Gastrocnemius medialis (tissue), 4 donors: ENCODE data around the gene ISG20L2. TPM values are rescaled to one million over a fixed set of nuclear protein-coding genes. Genes with fewer than 3 reads are reported as not detected.

Experiments
- ATAC-seq, 2 donors: fragments of 150-250 bp; one replicate each; pipeline ENCODE4 v1.9.1; 2016
- DNase-seq, 2 donors: peaks; one replicate each; pipeline ENCODE4 v3.0.0-alpha.2; 2019
- H3K27ac ChIP-seq, 4 donors: fragments of 200-600 bp; sonication (generic); 1 replicate in 1 of 4; 2 replicates in 3 of 4; pipeline ENCODE4 v1.5.1; 2016 to 2018; ENCODE audit warnings: mild to moderate bottlenecking in 2 of 4, moderate library complexity in 1 of 4
- H3K27me3 ChIP-seq, 3 donors: fragments of 200-600 bp; sonication (generic) in 2 of 3; 1 replicate in 1 of 3; 2 replicates in 2 of 3; pipeline versions ENCODE4 v1.5.1 to v1.6.0; 2016 to 2019; ENCODE audit warnings: mild to moderate bottlenecking in 1 of 3, moderate library complexity in 1 of 3
- H3K36me3 ChIP-seq, 2 donors: fragments of 200-600 bp; sonication (generic) in 1 of 2; one replicate each; pipeline ENCODE4 v1.5.1; 2017 to 2018
- H3K4me1 ChIP-seq, 2 donors: fragments of 200-600 bp; sonication (generic) in 1 of 2; one replicate each; pipeline ENCODE4 v1.5.1; 2016 to 2017; ENCODE audit warnings: mild to moderate bottlenecking in 2 of 2
- H3K4me3 ChIP-seq, 4 donors: fragments of 200-600 bp; sonication (generic) in 3 of 4; 1 replicate in 1 of 4; 2 replicates in 3 of 4; pipeline ENCODE4 v1.5.1; 2016 to 2019; ENCODE audit warnings: mild to moderate bottlenecking in 2 of 4
- H3K9me3 ChIP-seq, 3 donors: fragments of 200-600 bp; sonication (generic) in 2 of 3; 1 replicate in 1 of 3; 2 replicates in 2 of 3; pipeline ENCODE4 v1.5.1; 2016 to 2019
- CTCF ChIP-seq, 5 experiments: fragments of 450-650 bp in 3 of 5; fragments of 200-600 bp in 2 of 5; sonication (generic) in 2 of 5; IDR thresholded peaks in 4 of 5; conservative IDR thresholded peaks in 1 of 5; 1 replicate in 4 of 5; 2 replicates in 1 of 5; pipeline ENCODE4 v1.5.1; 2016 to 2019; ENCODE audit warnings: antibody characterized with exemption in 5 of 5, mild to moderate bottlenecking in 3 of 5, moderate library complexity in 3 of 5
- POLR2A ChIP-seq, 2 donors: fragments of 450-650 bp; IDR thresholded peaks; one replicate each; pipeline ENCODE4 v1.6.1; 2017; ENCODE audit warnings: antibody characterized with exemption in 2 of 2, mild to moderate bottlenecking in 2 of 2, moderate library complexity in 2 of 2
- in situ Hi-C, 4 donors: fragments of 200-750 bp; cut with MboI; loops; one replicate each; pipeline versions ENCODE4 v1.15.0 to v1.8.0; 2017; ENCODE audit warnings: low sequenced_read_pairs in 4 of 4
- intact Hi-C: fragments of 100-400 bp; cut with DNase I; formaldehyde crosslinking; loops from one replicate; pipeline ENCODE4 v1.15.1; 2023; ENCODE audit warnings: low total_unique reads
- total RNA-seq, 4 donors: library from RNA; depleted of rRNA; stranded (reverse); fragments of >200 nt; gene quantifications; one replicate each; pipeline versions ENCODE4 v1.1.0 to v1.2.3, GENCODE V29; 2016

ISG20L2 gene
- total RNA-seq, 4 donors from 2014 or later, result 9.5 to 16.4 (median 15.1) TPM

GRCh38 chr1:156733989-156734584, 5.5 kb upstream of the ISG20L2 start:
- no peak for DNase-seq
- in situ Hi-C loops, result loop anchor here in 1 of 4 donors (25.0 kb wide), 1 partner anchor 672 kb away; the partner anchor contains the start of genes LAMTOR2, RAB25 and UBQLN4
- intact Hi-C loops, result no loop called here
- no peak for ATAC-seq
- TF ChIP-seq POLR2A (IDR thresholded peaks at IDR 0.05) (no peak), CTCF (IDR thresholded peaks at IDR 0.05 in 4 of 5, conservative IDR thresholded peaks at IDR 0.05 in 1 of 5) (no peak)
- no peak overlapping the region for H3K4me3 ChIP-seq
- no peaks in the 10 kb centered on the region for H3K27me3 ChIP-seq
- H3K27ac ChIP-seq, result no peak overlapping the region
- no peaks in the 10 kb centered on the region for H3K9me3 ChIP-seq
- peaks cover 0 to 42% of the 10 kb centered on the region in 2 donors for H3K36me3 ChIP-seq
- H3K4me1 ChIP-seq, result peaks cover 3 to 5% of the 10 kb centered on the region in 2 donors

- Histone ChIP-seq H3K9me3 (no peaks in the 10 kb centered on the region), H3K27me3 (no peaks in the 10 kb centered on the region), H3K36me3 (peaks cover 0 to 22% of the 10 kb centered on the region in 2 donors), H3K27ac (peak within 1 kb of the TSS; percentile 91 to 98 (median 94)), H3K4me1 (peaks cover 35 to 37% of the 10 kb centered on the region in 2 donors), H3K4me3 (peak within 1 kb of the TSS; percentile 68 to 94 (median 84))
- DNase-seq (peak; percentile 67 to 76), ATAC-seq (peak; percentile 76 to 78)
- TF ChIP-seq CTCF (IDR thresholded peaks at IDR 0.05 in 4 of 5, conservative IDR thresholded peaks at IDR 0.05 in 1 of 5) (no peak), POLR2A (IDR thresholded peaks at IDR 0.05) (peak; percentile 27 to 56)
- in situ Hi-C loops (loop anchor here in 1 of 4 donors (5.0 to 25.0 kb wide), 2 partner anchors 41 to 666 kb away; partner anchors contain the start of genes LAMTOR2, RAB25 and UBQLN4), intact Hi-C loops (loop anchor here (1.0 to 10.0 kb wide), 4 partner anchors 13 to 673 kb away; partner anchors contain the start of genes HDGF, LAMTOR2, MRPL24 and PRCC)
Measured at GRCh38 chr1:156727926-156728598, 504 bp downstream of the ISG20L2 start, which contains the start of gene METTL25B. Gene METTL25B, plus strand, starts transcription at chr1:156728469. Its CDS starts 636 bp downstream, at chr1:156729105.

- ATAC-seq (no peak), DNase-seq (no peak)
- H3K4me1 ChIP-seq, result peaks cover 35 to 37% of the 10 kb centered on the region in 2 donors
- in situ Hi-C loops (loop anchor here in 1 of 4 donors (5.0 to 25.0 kb wide), 2 partner anchors 40 to 665 kb away; partner anchors contain the start of genes LAMTOR2, RAB25 and UBQLN4), intact Hi-C loops (loop anchor here (10.0 kb wide), 1 partner anchor 673 kb away; the partner anchor contains the start of genes LAMTOR2 and UBQLN4)
- no peaks in the 10 kb centered on the region for H3K27me3 ChIP-seq
- H3K9me3 ChIP-seq, result no peaks in the 10 kb centered on the region
- peaks cover 0 to 22% of the 10 kb centered on the region in 2 donors for H3K36me3 ChIP-seq
- peak overlapping the region; percentile 91 to 98 (median 94) for H3K27ac ChIP-seq
- peak overlapping the region; percentile 68 to 94 (median 84) for H3K4me3 ChIP-seq
- TF ChIP-seq CTCF (IDR thresholded peaks at IDR 0.05 in 4 of 5, conservative IDR thresholded peaks at IDR 0.05 in 1 of 5) (no peak), POLR2A (IDR thresholded peaks at IDR 0.05) (no peak)
Measured at GRCh38 chr1:156727492-156727891, 1.1 kb downstream of the ISG20L2 start.

GRCh38 chr1:156726549-156727226, 1.9 kb downstream of the ISG20L2 start:
- in situ Hi-C loops (loop anchor here in 1 of 4 donors (5.0 to 25.0 kb wide), 2 partner anchors 39 to 664 kb away; partner anchors contain the start of genes LAMTOR2, RAB25 and UBQLN4), intact Hi-C loops (loop anchor here (10.0 kb wide), 1 partner anchor 672 kb away; the partner anchor contains the start of genes LAMTOR2 and UBQLN4)
- Histone ChIP-seq H3K4me3 (peak overlapping the region; percentile 68 to 94 (median 84)), H3K9me3 (no peaks in the 10 kb centered on the region), H3K36me3 (peaks cover 0 to 28% of the 10 kb centered on the region in 2 donors), H3K4me1 (peaks cover 35 to 37% of the 10 kb centered on the region in 2 donors), H3K27me3 (no peaks in the 10 kb centered on the region), H3K27ac (peak overlapping the region in 2 of 4 donors; percentile 66 to 94)
- TF ChIP-seq CTCF (IDR thresholded peaks at IDR 0.05 in 4 of 5, conservative IDR thresholded peaks at IDR 0.05 in 1 of 5) (peak in 2 of 5 experiments; percentile 10 to 38), POLR2A (IDR thresholded peaks at IDR 0.05) (no peak)
- DNase-seq, result no peak
- ATAC-seq, result no peak
